B cell (primary cell): ENCODE results near the gene GAS5. TPM values are rescaled to one million over a fixed set of nuclear protein-coding genes. Genes with fewer than 3 reads are reported as not detected.

ENCODE experiments used
- ATAC-seq: fragments of 200-7000 bp; cut with Tn5 transposase; one replicate; pipeline ENCODE4 v1.10.0; 2021; ENCODE audit warnings: low read depth, mild to moderate bottlenecking, moderate number of reproducible peaks, moderate library complexity
- CTCF ChIA-PET: fragments of 350-600 bp; sonication (Branson Sonifier 250); formaldehyde crosslinking; loops from one replicate; lab custom pipeline; 2021; ENCODE audit warnings: antibody characterized with exemption, inconsistent platforms; lab: Charles Lee
- POLR2A ChIA-PET: fragments of 350-600 bp; sonication (Branson Sonifier 250); formaldehyde crosslinking; loops from one replicate; lab custom pipeline; 2021; ENCODE audit warnings: antibody characterized with exemption; lab: Charles Lee
- DNase-seq: peaks from one replicate; pipeline ENCODE4 v3.0.0; 2013
- H2AFZ ChIP-seq: 2 replicates; pipeline ENCODE4 v1.6.1; 2012; ENCODE audit warnings: mild to moderate bottlenecking, low read depth, low read length; ENCODE audit not compliant: insufficient read depth, poor library complexity, severe bottlenecking
- H3K27ac ChIP-seq, 2 donors: 1 replicate in 1 of 2; 2 replicates in 1 of 2; pipeline ENCODE4 v1.5.1; 2012 to 2013; ENCODE audit warnings: low read length in 2 of 2, mild to moderate bottlenecking in 2 of 2, moderate library complexity in 1 of 2
- H3K27me3 ChIP-seq, 4 experiments: fragments of 200-600 bp in 1 of 4; sonication (generic) in 1 of 4; replicated peaks in 1 of 4; 1 replicate in 2 of 4; 2 replicates in 2 of 4; pipeline versions ENCODE4 v1.6.1 to v1.7.0; 2013 to 2016; ENCODE audit warnings: low read length in 3 of 4, mild to moderate bottlenecking in 2 of 4, mixed read lengths in 1 of 4, moderate library complexity in 1 of 4; ENCODE audit not compliant: insufficient read depth in 4 of 4, control insufficient read depth in 3 of 4; ENCODE audit errors: control extremely low read depth in 1 of 4
- H3K36me3 ChIP-seq, 2 experiments: replicated peaks in 1 of 2; 1 replicate in 1 of 2; 2 replicates in 1 of 2; pipeline versions ENCODE4 v1.6.1 to v1.7.1; 2013; ENCODE audit warnings: low read length in 1 of 2; ENCODE audit not compliant: insufficient read depth in 2 of 2, control insufficient read depth in 1 of 2; ENCODE audit errors: control extremely low read depth in 1 of 2, extremely low read depth in 1 of 2
- H3K4me1 ChIP-seq, 2 donors: fragments of 200-600 bp in 1 of 2; sonication (generic) in 1 of 2; 1 replicate in 1 of 2; 2 replicates in 1 of 2; pipeline versions ENCODE4 v1.5.1 to v1.6.1; 2013 to 2017; ENCODE audit warnings: low read length in 2 of 2; ENCODE audit not compliant: control insufficient read depth in 2 of 2, insufficient read depth in 2 of 2
- H3K4me2 ChIP-seq: replicated peaks from 2 replicates; pipeline ENCODE3; 2012; ENCODE audit warnings: mild to moderate bottlenecking, low read depth, low read length; ENCODE audit not compliant: poor library complexity, severe bottlenecking
- H3K4me3 ChIP-seq, 5 experiments: fragments of 200-600 bp in 1 of 5; sonication (generic) in 1 of 5; 1 replicate in 3 of 5; 2 replicates in 2 of 5; pipeline versions ENCODE4 v1.5.1 to v1.7.0; 2011 to 2016; ENCODE audit warnings: low read length in 4 of 5, mild to moderate bottlenecking in 4 of 5, low read depth in 2 of 5, control low read depth in 1 of 5, moderate library complexity in 1 of 5; ENCODE audit not compliant: insufficient read depth in 1 of 5; ENCODE audit errors: control extremely low read depth in 1 of 5, extremely low read depth in 1 of 5
- H3K79me2 ChIP-seq: fragments of 200-600 bp; sonication (generic); one replicate; pipeline ENCODE4 v1.6.0; 2016; ENCODE audit warnings: low read length; ENCODE audit not compliant: control insufficient read depth, insufficient read depth
- H3K9ac ChIP-seq: fragments of 200-600 bp; sonication (generic); 2 replicates; pipeline ENCODE4 v1.6.1; 2017; ENCODE audit warnings: mild to moderate bottlenecking, low read length, moderate library complexity
- H3K9me3 ChIP-seq, 3 donors: one replicate each; pipeline versions ENCODE4 v1.6.1 to v1.7.1; 2013; ENCODE audit warnings: low read length in 2 of 3; ENCODE audit not compliant: control insufficient read depth in 2 of 3, insufficient read depth in 1 of 3; ENCODE audit errors: control extremely low read depth in 1 of 3
- H4K20me1 ChIP-seq: 2 replicates; pipeline ENCODE4 v1.6.0; 2012; ENCODE audit warnings: mild to moderate bottlenecking, low read length; ENCODE audit not compliant: insufficient read depth, control insufficient read depth, poor library complexity, severe bottlenecking
- H3K27ac Mint-ChIP-seq: one replicate; pipeline ENCODE4 v1.8.0; 2021; ENCODE audit warnings: mixed read lengths
- H3K27me3 Mint-ChIP-seq: one replicate; pipeline ENCODE4 v1.8.0; 2021; ENCODE audit warnings: mixed read lengths
- H3K4me1 Mint-ChIP-seq: one replicate; pipeline ENCODE4 v1.8.0; 2021; ENCODE audit warnings: mixed read lengths
- H3K4me3 Mint-ChIP-seq: one replicate; pipeline ENCODE4 v1.8.0; 2021; ENCODE audit warnings: mixed read lengths
- H3K9me3 Mint-ChIP-seq: one replicate; pipeline ENCODE4 v1.8.0; 2022; ENCODE audit warnings: mixed read lengths; ENCODE audit not compliant: insufficient read depth
- CTCF ChIP-seq: fragments of 200-600 bp; IDR thresholded peaks from one replicate; pipeline ENCODE4 v1.8.0; 2022; ENCODE audit warnings: antibody characterized with exemption, mild to moderate bottlenecking
- EZH2 ChIP-seq: IDR thresholded peaks from 2 replicates; pipeline ENCODE4 v1.6.1; 2012; ENCODE audit warnings: borderline replicate concordance, low read depth, mild to moderate bottlenecking, moderate library complexity, low read length; ENCODE audit not compliant: insufficient read depth, poor library complexity, severe bottlenecking
- WGBS: methylation state at CpG from one replicate; pipeline ENCODE4 v1.1.5; 2013; ENCODE audit warnings: missing lambda C conversion rate; ENCODE audit not compliant: insufficient coverage; 5-methylcytosine and 5-hydroxymethylcytosine counted together
- intact Hi-C: fragments of 100-400 bp; cut with micrococcal nuclease; formaldehyde crosslinking; loops from one replicate; pipeline ENCODE4 v1.10.0; 2022
- polyA minus RNA-seq: library from RNA; depleted of rRNA, polyadenylated mRNA; stranded (reverse); fragments of >200 nt; gene quantifications from 2 replicates; pipeline ENCODE4 v1.2.3, GENCODE V29; 2012
- polyA plus RNA-seq: library from polyadenylated mRNA; depleted of rRNA; stranded (reverse); fragments of >200 nt; gene quantifications from 2 replicates; pipeline ENCODE4 v1.2.3, GENCODE V29; 2012
- total RNA-seq, 2 donors: library from RNA; stranded (reverse); fragments of 120-200 nt in 1 of 2; gene quantifications; 1 replicate in 1 of 2; 2 replicates in 1 of 2; pipeline versions ENCODE4 v1.2.3 to v1.2.4, GENCODE V29; 2013 to 2022

Gene GAS5
- total RNA-seq: 590 and 622 TPM in 2 replicates
- total RNA-seq (2013): 696 TPM
- polyA plus RNA-seq: 472 and 849 TPM in 2 replicates
- polyA minus RNA-seq: 172 and 315 TPM in 2 replicates

DNA sequence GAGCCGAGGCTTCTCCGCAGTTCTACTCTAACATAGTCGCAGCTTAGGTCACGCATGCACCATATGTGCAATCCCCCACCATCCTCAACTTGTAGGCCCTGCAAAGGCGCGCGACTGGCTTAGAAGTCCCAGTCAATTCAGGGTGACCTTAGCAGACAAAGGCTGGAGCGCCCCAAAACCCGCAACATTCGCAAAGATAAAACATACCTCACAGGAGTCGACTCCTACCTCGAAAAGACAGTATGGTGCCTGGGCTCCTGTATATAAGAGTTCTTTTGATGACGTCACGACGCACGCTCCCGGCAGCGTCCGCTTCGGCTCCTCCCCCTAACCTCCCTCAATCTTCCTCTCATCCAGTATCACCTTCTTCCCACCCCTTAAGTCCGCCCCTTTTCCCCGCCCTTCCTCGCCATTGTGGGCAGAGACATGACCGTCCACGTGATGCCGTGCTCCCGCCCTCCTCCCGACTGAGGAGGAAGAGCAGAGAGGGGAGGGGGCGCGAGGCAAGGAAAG is at the start of gene GAS5:
Gene GAS5, minus strand, starts transcription at position 237 of the 513 bp plus-strand sequence.
- WGBS: 0% methylated on average over 19 of the region's 30 CpGs
- peak within 1 kb of the TSS; percentile 98 for H3K27ac Mint-ChIP-seq
- TF ChIP-seq EZH2 (no peak), CTCF (no peak)
- intact Hi-C loops: loop anchor here (1.0 to 5.0 kb wide), 8 partner anchors 44 to 1155 kb away; partner anchors contain the start of genes CENPL, DARS2, KLHL20 and MRPS14
- H3K9me3 ChIP-seq: no peaks in the 10 kb centered on the region
- H3K27me3 ChIP-seq: no peaks in the 10 kb centered on the region
- H3K9me3 Mint-ChIP-seq: no peaks in the 10 kb centered on the region
- H3K4me2 ChIP-seq: peak within 1 kb of the TSS; percentile 90
- ATAC-seq (peak; percentile 77), DNase-seq (peak; percentile 99)
- peaks cover 27% of the 10 kb centered on the region for H3K79me2 ChIP-seq
- H3K36me3 ChIP-seq: peaks cover 5 to 57% of the 10 kb centered on the region in 2 experiments
- peak within 1 kb of the TSS; percentile 94 for H3K4me3 Mint-ChIP-seq
- H3K4me3 ChIP-seq: peak within 1 kb of the TSS; percentile 70 to 98 (median 89)
- ChIA-PET POLR2A (interaction anchor here (0.5 to 2.4 kb wide), 18 partner anchors 13 to 1335 kb away, joined by 3 to 16 read pairs (median 4); partner anchors contain the start of genes CACYBP, CENPL, DARS2 and KLHL20), CTCF (interaction anchor here (1.0 to 1.9 kb wide), 7 partner anchors 44 to 1123 kb away, joined by 3 to 8 read pairs (median 3); partner anchors contain the start of genes CENPL, DARS2 and KLHL20)
- H3K4me1 ChIP-seq: peaks cover 42 to 50% of the 10 kb centered on the region in 2 donors
- peak within 1 kb of the TSS; percentile 90 to 93 for H3K27ac ChIP-seq
- H3K27me3 Mint-ChIP-seq: no peaks in the 10 kb centered on the region
- H3K4me1 Mint-ChIP-seq: peaks cover 70% of the 10 kb centered on the region
- peak within 1 kb of the TSS; percentile 92 for H2AFZ ChIP-seq
- peak within 1 kb of the TSS; percentile 81 for H3K9ac ChIP-seq
- no peaks in the 10 kb centered on the region for H4K20me1 ChIP-seq

- 100% methylated on average over 3 of the region's 3 CpGs for WGBS
- no peak for ATAC-seq
- no peaks in the 10 kb centered on the region for H3K4me1 Mint-ChIP-seq
- no peak within 1 kb of the TSS for H2AFZ ChIP-seq
- TF ChIP-seq EZH2: no peak
- TF ChIP-seq CTCF: no peak
- H3K27me3 Mint-ChIP-seq: no peaks in the 10 kb centered on the region
- ChIA-PET CTCF (interaction anchor here (0.6 kb wide), 1 partner anchor 667 kb away, joined by 3 read pairs; no protein-coding TSS in a partner anchor), POLR2A (no interaction called here)
- H3K27ac Mint-ChIP-seq: no peak within 1 kb of the TSS
- H3K9me3 Mint-ChIP-seq: peaks cover 2% of the 10 kb centered on the region
- no peaks in the 10 kb centered on the region for H3K9me3 ChIP-seq
- no peak for DNase-seq
- no peak within 1 kb of the TSS for H3K9ac ChIP-seq
- H3K4me3 Mint-ChIP-seq: no peak within 1 kb of the TSS
- no peak within 1 kb of the TSS for H3K27ac ChIP-seq
- no peaks in the 10 kb centered on the region for H3K4me1 ChIP-seq
- H3K27me3 ChIP-seq: no peaks in the 10 kb centered on the region
- H3K36me3 ChIP-seq: no peaks in the 10 kb centered on the region
- intact Hi-C loops: no loop called here
- H3K79me2 ChIP-seq: no peaks in the 10 kb centered on the region
- H4K20me1 ChIP-seq: no peaks in the 10 kb centered on the region
- no peak within 1 kb of the TSS for H3K4me3 ChIP-seq
- H3K4me2 ChIP-seq: no peak within 1 kb of the TSS
Observed at GRCh38 chr1:173917149-173917548, 49.4 kb upstream of the GAS5 start, which contains the start of gene SERPINC1. TSS of gene SERPINC1 (minus strand) at chr1:173917327. CDS start at chr1:173917259, 68 bp downstream.
